Activated CD4-positive, alpha-beta T cell treated with anti-CD3 and anti-CD28 coated beads, Interleukin-2, amount 50 U/mL, for 16 hours (primary cell): ENCODE measurements around the gene CEP250.

ENCODE experiments used
- DNase-seq: peaks from one replicate; pipeline ENCODE4 v3.0.0-alpha.2; 2020

Gene CEP250

GRCh38 chr20:35564905-35565304 lies 109.5 kb downstream of the CEP250 start:
- DNase-seq: no peak

- no peak for DNase-seq
Observed at GRCh38 chr20:35568645-35569044, 113.2 kb downstream of the CEP250 start.
